ENCODE results near the gene BCDIN3D.
"Not testable (repeated sequence)": the region's sequence is repeated elsewhere in the genome, so short reads cannot be mapped to it uniquely, and the experiment has no call there.

BCDIN3D gene

GRCh38 chr12:49877066-49877465, 34.2 kb upstream of the BCDIN3D start:
- no peak for DNase-seq (ENCODE audit: insufficient read length, low spot score)
- FAIRE-seq = no peak

- DNase-seq (ENCODE audit: insufficient read length, low spot score) (no peak), FAIRE-seq (no peak)
Measured at GRCh38 chr12:49876070-49876469, 33.2 kb upstream of the BCDIN3D start.

- no peak for DNase-seq (ENCODE audit: insufficient read length, low spot score)
- no peak for FAIRE-seq
Measured at GRCh38 chr12:49875115-49875720, 32.3 kb upstream of the BCDIN3D start.

- DNase-seq (ENCODE audit: insufficient read length, low spot score) (no peak), FAIRE-seq (no peak)
Measured at GRCh38 chr12:49874142-49874897, 31.4 kb upstream of the BCDIN3D start.

GRCh38 chr12:49873361-49873934, 30.5 kb upstream of the BCDIN3D start:
- DNase-seq (ENCODE audit: insufficient read length, low spot score) (no peak), FAIRE-seq (no peak)

GRCh38 chr12:49872781-49873181, 29.9 kb upstream of the BCDIN3D start:
- no peak for DNase-seq (ENCODE audit: insufficient read length, low spot score)
- no peak for FAIRE-seq

- no peak for FAIRE-seq
- no peak for DNase-seq (ENCODE audit: insufficient read length, low spot score)
Measured at GRCh38 chr12:49872381-49872780, 29.5 kb upstream of the BCDIN3D start.

GRCh38 chr12:49871811-49872251, 28.9 kb upstream of the BCDIN3D start:
- FAIRE-seq = not testable (repeated sequence)

GRCh38 chr12:49871263-49871561, 28.3 kb upstream of the BCDIN3D start:
- no peak for FAIRE-seq

More at GRCh38 chr12:49871811-49872251, 28.9 kb upstream of the BCDIN3D start:
- not testable (repeated sequence) for DNase-seq (ENCODE audit: insufficient read length, low spot score)

GRCh38 chr12:49870501-49871262, 27.8 kb upstream of the BCDIN3D start:
- no peak for FAIRE-seq
- no peak for DNase-seq (ENCODE audit: insufficient read length, low spot score)

More at GRCh38 chr12:49871263-49871561, 28.3 kb upstream of the BCDIN3D start:
- no peak for DNase-seq (ENCODE audit: insufficient read length, low spot score)

- no peak for FAIRE-seq
Measured at GRCh38 chr12:49869816-49870500, 27.1 kb upstream of the BCDIN3D start.

GRCh38 chr12:49868952-49869815, 26.3 kb upstream of the BCDIN3D start:
- FAIRE-seq (no peak), DNase-seq (ENCODE audit: insufficient read length, low spot score) (no peak)

More at GRCh38 chr12:49869816-49870500, 27.1 kb upstream of the BCDIN3D start:
- DNase-seq (ENCODE audit: insufficient read length, low spot score) = no peak

GRCh38 chr12:49868449-49868848, 25.5 kb upstream of the BCDIN3D start:
- DNase-seq (ENCODE audit: insufficient read length, low spot score) (no peak), FAIRE-seq (no peak)

GRCh38 chr12:49867570-49868341, 24.9 kb upstream of the BCDIN3D start:
- no peak for DNase-seq (ENCODE audit: insufficient read length, low spot score)
- no peak for FAIRE-seq

GRCh38 chr12:49866859-49867569, 24.1 kb upstream of the BCDIN3D start:
- FAIRE-seq = no peak

GRCh38 chr12:49865782-49866135, 22.9 kb upstream of the BCDIN3D start:
- FAIRE-seq (no peak), DNase-seq (ENCODE audit: insufficient read length, low spot score) (no peak)

More at GRCh38 chr12:49866859-49867569, 24.1 kb upstream of the BCDIN3D start:
- DNase-seq (ENCODE audit: insufficient read length, low spot score) = peak; percentile 92

- no peak for DNase-seq (ENCODE audit: insufficient read length, low spot score)
- no peak for FAIRE-seq
Measured at GRCh38 chr12:49865109-49865781, 22.3 kb upstream of the BCDIN3D start.

- no peak for FAIRE-seq
- DNase-seq (ENCODE audit: insufficient read length, low spot score) = no peak
Measured at GRCh38 chr12:49864798-49865090, 21.8 kb upstream of the BCDIN3D start.
